Bone marrow (tissue), 2 donors: Measurements from ENCODE around the gene CRTC3.
"Not testable (repeated sequence)": the region's sequence is repeated elsewhere in the genome, so short reads cannot be mapped to it uniquely, and the experiment has no call there.

ENCODE experiments used
- DNase-seq, 2 donors: peaks; one replicate each; lab custom pipeline; 2025; lab: John Stamatoyannopoulos, UW

Gene CRTC3, protein sequence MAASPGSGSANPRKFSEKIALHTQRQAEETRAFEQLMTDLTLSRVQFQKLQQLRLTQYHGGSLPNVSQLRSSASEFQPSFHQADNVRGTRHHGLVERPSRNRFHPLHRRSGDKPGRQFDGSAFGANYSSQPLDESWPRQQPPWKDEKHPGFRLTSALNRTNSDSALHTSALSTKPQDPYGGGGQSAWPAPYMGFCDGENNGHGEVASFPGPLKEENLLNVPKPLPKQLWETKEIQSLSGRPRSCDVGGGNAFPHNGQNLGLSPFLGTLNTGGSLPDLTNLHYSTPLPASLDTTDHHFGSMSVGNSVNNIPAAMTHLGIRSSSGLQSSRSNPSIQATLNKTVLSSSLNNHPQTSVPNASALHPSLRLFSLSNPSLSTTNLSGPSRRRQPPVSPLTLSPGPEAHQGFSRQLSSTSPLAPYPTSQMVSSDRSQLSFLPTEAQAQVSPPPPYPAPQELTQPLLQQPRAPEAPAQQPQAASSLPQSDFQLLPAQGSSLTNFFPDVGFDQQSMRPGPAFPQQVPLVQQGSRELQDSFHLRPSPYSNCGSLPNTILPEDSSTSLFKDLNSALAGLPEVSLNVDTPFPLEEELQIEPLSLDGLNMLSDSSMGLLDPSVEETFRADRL

DNA sequence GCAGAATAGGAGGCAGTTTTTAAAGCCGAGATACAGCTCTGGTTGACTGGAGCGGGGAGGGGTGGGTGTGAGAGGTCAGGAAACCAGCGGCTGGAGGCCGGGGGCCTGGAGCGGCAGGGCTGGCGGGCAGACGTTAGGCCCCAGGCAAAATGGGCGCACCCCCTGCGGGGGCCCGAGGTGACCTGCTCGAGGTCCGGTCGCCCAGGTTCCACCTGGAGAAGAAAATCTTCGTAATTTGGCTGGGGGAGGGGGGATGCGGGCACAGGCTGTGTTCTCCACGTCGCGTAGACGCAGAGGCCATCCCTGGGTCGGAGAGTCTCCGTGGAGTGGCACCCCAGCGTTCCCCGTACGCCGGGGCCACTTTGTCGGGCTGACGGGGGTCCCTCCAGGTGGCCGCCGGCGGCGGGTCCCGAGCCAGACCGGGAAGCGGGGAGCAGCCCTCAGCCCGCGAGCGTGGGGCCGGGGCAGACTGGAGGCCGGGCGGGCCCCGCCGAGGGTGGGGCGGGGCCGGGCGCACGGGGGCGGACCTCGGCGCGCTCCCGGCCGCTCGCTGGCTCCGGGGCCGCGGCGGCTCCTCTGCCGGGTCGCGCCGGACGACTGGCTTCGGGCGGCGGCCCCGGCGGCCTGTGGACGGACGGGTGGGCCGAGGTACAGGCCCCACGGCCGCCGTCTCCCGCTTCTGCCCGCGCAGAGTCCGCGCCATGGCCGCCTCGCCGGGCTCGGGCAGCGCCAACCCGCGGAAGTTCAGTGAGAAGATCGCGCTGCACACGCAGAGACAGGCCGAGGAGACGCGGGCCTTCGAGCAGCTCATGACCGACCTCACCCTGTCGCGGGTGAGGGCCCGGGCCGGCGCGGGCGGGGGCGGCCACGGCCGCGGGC, at the start of gene CRTC3:
Gene CRTC3, plus strand, starts transcription at position 553 of the 879 bp plus-strand sequence. Its CDS starts 149 bp downstream, at position 702.
- DNase-seq: peak; percentile 19 to 60

DNA sequence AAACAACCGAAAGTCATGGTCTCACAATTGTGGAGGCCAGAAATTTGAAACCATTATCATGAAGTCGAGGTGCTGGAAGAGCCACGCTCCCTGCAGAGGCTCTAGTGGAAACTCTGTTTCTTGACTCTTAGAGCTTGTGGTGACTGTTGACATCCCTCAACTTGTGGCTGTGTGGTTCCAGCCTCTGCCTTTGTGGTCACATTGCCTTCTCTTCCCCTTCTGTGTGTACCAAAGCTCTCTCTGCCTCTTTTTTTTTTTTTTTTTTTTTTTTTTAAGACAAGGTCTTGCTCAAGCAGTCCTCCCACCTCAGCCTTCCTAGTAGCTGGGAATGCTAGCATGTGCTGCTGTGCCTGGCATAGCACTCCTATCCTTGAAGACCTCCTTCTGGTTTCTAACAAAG, 48.7 kb upstream of the CRTC3 start:
- peak in 1 of 2 donors; percentile 59 for DNase-seq

DNA sequence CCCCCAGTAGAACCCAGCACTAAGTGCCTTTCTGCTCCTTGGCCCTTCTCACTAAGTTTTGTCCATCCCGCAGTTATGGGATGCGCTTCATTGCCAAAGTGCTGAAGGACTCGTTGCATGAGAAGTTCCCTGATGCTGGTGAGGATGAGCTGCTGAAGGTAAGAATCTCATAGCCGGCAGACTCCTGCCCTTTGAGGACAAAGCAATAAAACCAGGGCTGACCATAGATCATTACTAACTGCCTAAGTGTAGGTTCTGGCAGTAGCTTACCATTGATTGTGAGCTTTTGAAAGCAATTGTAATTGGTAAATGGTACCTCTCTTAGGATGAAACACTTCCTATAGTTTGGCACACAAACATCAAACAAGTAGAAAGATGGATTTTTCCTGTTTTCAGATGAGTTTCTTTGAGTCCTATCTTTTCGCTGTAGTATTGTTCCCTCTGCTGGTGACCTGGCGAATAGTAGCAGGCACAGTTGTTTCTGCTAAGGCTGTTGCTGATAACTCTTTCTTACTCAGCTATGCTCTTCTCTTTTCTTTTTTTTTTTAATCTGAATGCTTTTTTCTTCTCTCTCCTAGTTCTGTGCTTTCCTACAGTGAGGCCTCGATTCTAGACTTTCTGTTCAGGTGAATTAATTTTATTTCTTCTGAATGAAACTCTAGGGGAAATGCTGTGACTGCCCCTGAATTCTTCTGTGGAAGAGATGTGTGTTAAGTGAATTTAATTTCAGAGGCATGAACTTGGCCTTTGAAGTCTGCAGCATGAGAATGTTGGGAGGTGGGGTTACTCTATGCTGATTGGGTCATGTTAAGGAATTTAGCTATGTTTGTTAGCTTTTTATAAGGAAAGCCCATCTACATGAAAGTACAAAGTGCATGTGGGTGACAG, 47.4 kb upstream of the CRTC3 start:
- peak in 1 of 2 donors; percentile 12 for DNase-seq

DNA sequence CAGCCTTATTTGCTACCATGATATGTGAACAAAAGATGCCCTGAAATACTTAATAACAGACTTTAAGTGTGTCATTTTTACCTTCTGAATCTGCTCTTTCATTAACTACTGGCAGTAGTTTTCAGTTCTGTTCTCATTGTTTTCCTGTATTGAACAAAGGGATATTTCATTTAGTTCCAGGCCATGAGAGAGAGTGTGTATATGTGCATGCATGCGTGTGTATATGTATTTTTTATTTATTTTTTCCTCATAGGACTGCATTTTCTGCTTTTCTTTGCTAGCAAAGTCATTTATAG, 46.8 kb upstream of the CRTC3 start:
- DNase-seq: no peak

DNA sequence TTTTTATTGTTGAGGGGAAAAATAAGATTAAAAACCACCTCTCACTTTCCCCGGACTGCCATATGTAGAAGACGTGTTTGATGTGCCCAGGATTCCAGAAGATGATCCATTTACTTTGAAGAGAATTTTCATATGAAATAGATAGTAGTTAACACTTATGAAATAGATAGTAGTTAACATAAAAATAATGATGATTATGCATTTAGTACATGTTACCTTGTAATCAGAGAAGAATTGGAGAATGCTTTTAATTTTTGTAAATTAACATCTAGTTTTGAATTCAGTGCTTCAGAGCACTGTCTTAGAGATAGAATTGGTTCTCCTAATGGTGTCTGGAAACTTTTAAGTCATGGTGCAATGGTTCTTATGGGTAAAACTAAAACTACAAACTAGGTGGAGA, 46.1 kb upstream of the CRTC3 start:
- DNase-seq: no peak

DNA sequence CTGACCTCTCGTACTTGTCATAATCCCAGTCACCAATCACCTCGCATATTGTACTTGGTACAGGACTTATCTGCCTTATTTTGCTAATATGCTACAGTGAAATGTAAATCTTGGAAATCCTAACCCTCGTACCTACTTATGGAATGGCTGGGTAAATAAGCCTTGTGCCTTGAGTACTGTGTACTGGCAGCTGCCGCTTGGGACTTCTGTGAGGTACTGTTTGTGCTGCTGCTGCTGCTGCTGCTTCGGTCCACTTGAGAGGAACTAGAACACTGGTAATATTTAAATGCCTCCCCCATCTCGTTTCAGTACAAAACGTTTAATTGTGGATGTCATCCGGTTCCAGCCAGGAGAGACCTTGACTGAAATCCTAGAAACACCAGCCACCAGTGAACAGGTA, 42.5 kb upstream of the CRTC3 start:
- DNase-seq: no peak

DNA sequence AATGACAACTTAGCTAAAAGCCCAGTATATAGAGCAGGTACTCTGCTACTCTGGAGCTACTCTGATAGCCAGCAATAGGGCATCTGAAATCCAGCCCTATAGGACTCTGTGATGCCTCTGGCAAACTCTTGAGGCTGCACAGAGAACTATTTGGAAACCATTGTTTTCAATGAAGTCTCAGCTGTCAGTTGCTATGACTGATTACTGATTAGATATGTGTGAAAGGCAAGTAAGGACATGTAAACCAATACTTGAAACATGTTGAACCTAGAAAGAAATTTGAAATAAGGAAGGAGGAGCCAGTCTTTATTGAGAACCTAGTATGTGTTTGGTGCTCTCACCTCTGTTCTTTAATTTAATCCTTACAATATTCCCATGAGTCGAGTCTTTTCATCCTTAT, 40.2 kb upstream of the CRTC3 start:
- no peak for DNase-seq

DNA sequence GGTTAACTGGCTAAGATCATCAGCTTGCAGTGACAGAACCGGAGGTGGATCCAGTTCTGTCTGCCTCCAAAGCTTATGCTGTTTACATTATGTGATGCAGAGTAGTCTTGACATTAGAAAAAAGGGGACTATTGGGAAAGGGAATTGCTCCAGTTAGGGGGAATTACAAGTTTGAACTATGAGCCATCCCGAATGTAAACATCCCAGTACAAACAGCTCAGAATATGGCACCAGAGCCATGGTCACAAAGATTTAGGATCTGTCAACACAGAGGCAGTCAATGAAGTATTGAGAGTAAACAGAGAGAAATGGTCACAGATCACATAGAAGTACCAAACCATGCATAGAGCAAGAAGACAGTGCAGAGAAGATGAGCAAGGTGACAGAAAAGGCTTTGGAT, 39.8 kb upstream of the CRTC3 start:
- DNase-seq: no peak

DNA sequence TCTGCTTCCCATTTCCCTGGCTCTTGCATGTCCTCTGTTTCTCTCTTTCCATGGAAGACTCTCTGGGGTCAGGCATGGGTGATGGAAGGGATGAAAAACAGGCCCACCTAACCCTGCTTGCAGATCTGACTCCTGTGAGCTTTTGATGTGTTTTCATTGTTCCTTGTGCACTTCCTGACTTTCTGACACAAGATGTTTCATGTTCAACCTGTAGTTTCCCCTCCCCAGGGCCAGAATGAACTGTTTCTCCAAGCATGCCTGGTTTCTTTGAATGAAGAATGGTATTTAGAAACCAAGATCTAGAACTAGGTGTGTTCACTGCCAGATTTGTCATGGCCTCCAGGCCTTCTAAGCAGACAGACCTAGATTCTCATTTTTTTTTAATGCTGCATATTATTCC, 36.1 kb upstream of the CRTC3 start:
- no peak for DNase-seq

DNA sequence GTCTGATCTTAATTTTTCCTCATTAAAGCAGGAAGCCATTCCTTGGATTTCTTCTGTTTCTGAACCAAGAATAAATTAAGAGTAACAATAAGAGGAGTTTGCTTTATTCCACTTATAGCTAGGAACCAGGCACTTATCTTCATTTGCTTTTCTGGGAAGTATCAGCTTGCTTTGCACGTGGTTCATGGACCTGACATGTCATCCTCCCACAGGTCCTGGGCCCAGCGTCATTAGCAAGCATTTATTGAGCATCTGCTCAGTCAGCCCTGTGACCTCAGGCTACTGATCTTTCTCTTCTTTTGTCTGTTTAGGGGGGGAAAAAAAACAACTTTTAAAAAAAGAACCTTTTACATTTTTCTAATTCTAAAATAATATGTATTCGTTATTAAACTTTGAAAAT, 34.7 kb upstream of the CRTC3 start:
- DNase-seq: no peak

DNA sequence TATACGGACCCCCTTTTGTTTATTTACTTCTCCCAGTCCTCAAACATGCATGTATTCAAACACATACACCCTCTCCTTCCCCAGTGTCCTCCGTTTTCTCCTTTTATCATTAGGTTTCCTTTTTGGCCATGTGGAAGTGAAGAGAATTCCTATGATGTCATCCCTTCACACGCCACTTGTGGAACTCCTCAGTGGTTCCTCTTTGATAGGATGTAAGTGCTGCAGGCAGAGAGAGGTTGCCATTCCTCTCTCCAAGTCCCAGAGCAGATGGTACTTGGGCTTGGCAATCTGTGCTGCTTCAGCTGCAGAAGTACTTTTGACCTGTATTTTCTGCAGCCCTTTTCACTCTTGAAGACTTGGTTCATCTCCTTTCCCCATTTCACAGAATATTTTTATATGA, 32.9 kb upstream of the CRTC3 start:
- no peak for DNase-seq

DNA sequence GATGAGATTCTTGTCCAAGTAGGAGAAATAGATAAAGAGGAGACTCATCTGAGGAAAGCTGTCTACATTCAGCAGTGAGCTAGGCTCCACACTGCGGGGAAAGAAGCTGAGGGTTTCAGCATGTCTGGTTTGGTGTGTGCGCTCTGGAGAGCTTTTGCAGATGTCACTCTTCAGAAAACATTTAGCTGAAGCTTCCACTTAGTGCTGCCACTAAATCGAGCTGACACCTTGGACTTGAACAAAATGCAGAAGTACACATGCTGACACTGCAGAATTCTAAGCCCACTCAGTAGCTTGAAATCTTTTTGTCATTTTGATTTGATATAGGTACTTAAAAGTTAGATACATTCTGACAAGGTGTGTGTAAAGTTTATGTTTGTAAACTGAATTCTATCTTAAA, 32.3 kb upstream of the CRTC3 start:
- DNase-seq: peak in 1 of 2 donors; percentile 13

DNA sequence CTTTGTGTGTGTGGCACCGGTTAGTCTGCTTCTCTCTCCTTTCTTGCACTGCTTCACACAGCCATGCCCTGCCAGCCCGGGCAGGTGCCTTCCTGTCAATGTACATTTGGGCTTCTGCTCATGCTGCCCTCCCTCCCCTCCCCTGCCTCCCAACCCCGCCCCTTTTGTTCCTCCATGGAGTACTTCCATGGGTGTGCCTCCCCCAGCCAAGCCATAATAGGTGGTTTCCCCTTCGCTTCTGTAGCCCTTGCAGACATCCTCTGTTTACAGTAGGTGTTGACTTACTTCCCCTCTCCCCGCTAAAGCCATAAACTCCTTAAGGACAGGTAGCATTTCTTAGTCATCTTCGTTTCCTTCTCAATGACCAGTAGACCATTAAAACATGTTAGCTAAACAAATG, 31.8 kb upstream of the CRTC3 start:
- no peak for DNase-seq

DNA sequence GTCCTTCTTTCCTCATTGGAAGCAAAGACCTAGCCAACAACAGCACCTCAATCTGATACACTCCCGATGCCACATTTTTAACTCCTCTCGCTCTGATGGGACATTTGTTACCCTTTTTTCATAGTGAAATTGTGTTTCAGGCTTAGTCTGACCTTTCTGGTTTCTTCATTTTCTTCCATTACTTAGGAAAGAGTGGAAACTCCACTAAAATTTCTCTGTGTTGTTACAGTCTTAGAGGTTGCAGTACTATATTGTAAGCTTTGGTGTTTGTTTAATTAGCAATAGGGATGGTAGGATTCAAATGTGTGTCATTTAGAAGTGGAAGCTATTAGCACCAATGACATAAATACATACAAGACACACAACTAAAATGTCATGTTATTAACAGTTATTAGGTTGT, 29.6 kb upstream of the CRTC3 start:
- no peak for DNase-seq

DNA sequence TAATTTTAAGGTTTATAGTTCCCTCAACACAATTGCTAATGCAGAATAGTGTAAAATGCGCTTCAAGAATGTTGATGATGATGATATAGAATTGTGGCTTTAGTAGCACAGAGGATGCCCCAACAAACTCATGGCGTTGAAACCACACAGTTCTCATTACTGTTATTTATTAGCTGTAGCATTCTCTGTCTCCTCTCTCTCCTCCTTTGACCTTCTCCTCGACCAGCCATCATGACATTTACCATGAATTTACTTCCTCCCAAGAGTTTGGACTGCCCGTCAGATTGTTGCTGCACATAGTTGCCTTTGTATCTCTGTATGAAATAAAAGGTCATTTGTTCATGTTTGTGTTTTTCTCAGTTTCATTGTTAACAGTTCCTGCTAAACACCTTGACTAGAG, 27.8 kb upstream of the CRTC3 start:
- DNase-seq: no peak

DNA sequence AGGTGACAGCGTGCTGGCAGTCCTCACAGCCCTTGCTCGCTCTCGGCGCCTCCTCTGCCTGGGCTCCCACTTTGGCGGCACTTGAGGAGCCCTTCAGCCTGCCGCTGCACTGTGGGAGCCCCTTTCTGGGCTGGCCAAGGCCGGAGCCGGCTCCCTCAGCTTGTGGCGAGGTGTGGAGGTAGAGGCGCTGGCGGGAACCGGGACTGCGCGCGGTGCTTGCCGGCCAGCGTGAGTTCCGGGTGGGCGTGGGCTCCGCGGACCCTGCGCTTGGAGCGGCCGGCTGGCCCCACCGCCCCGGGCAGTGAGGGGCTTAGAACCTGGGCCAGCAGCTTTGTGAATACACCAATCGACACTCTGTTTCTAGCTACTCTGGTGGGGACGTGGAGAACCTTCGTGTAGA, 18.9 kb upstream of the CRTC3 start:
- not testable (repeated sequence) for DNase-seq

DNA sequence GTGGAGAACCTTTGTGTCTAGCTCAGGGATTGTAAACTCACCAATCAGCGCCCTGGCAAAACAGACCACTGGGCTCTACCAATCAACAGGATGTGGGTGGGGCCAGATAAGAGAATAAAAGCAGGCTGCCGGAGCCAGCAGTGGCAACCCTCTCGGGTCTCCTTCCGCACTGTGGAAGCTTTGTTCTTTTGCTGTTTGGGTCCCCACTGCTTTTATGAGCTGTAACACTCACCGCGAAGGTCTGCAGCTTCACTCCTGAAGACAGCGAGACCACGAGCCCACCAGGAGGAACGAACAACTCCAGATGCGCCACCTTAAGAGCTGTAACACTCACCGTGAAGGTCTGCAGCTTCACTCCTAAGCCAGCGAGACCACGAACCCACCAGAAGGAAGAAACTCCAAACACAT, 18.5 kb upstream of the CRTC3 start:
- DNase-seq: not testable (repeated sequence)

DNA sequence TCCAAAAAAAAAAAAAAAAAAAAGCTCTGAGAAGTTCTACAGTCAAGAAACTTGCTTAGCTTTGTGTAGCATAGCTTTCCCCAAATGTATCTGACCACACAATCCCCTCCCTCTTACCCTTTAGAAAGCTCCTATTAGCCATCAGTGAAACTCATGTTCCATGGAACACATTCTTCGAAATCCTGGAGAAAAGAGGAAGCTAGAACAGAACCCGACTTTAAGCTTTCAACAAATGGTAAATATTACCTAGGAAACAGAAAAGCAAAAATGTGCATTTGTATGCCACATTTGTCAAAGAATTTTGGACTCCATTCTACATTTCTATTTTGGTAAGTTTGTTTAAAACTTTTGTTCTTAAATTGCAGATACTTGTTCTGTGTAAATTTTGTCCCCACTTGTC, 17.4 kb upstream of the CRTC3 start:
- DNase-seq: peak in 1 of 2 donors; percentile 35

DNA sequence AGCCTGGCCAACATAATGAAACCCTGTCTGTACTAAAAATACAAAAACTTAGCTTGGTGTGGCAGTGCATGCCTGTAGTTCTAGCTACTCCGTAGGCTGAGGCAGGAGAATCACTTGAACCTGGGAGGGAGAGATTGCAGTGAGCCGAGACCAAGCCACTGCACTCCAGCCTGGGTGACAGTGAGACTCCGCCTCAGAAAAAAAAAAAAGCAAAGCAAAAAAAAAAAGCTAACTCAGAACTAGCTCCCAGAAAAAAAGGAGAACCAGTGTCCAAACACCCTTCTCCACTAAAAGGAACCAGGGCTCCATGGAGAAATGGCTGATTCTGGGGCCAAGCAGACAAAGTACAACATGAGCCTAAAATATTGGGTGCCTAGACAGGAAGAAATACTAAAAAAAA, 16.7 kb upstream of the CRTC3 start:
- DNase-seq: no peak

DNA sequence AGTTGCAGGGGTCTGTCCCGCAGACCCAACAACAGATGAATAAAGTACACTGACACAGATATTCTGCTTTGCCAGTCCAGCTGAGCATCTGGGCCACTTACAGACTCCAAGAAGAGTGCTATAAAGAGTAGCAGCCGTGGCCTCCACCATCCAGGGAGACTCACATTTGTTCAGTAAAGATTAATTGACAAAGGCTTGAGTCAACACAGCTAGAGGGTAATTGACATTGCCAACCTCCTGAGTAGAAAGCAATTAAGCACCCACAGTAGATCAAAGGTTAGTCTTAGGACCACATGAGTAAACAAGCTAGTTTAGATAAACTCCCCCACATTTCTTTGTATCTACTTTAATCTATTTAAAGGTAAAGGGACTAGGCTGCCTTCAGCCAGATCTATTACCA, 16.3 kb upstream of the CRTC3 start:
- DNase-seq: no peak

DNA sequence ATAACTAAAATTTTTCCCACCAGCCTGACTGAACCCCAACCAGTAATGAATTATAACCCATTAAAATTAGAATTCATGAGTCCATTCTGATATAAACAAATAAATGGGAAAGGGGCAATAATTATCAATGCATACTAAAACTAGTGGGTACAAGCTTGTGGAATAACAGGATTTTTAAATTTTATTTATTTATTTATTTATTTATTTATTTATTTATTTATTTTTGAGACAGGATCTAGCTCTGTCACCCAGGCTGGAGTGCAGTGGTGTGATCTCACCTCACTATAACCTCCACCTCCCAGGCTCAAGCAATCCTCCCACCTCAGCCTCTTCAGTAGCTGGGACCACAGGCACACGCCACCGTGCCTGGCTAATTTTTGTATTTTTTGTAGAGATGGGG, 15.8 kb upstream of the CRTC3 start:
- DNase-seq: not testable (repeated sequence)

DNA sequence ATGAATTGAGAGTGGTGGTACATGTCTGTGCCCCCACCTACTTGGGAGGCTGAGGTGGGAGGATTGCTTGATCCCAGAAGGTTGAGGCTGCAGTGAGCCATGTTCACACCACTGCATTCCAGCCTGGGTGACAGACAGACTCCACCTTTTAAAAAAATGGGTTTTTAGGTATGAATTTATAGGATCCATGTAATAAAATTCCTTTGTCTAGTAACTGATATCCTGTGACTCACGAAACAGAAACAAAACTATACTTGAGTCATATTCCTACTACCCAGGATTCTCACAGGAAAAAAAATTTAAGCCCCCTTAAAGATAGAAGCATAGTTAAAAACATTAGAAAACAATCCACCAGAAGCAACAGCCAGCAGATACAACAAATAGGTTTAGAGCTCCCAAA, 10.0 kb upstream of the CRTC3 start:
- DNase-seq: no peak
